Ureter (tissue), 1 donor: ENCODE measurements around the gene MINDY4. TPM values are rescaled to one million over a fixed set of nuclear protein-coding genes. Genes with fewer than 3 reads are reported as not detected.

ENCODE experiments used
- DNase-seq: peaks from one replicate; pipeline ENCODE4 v3.0.0-alpha.2; 2020; ENCODE audit warnings: low spot score
- total RNA-seq: library from RNA; stranded (reverse); gene quantifications from one replicate; pipeline ENCODE4 v1.2.4, GENCODE V29; 2023
- donor health status: DM: yes; HTN: yes; CAD: no.

The MINDY4 gene
- total RNA-seq, 1 donor from 2014 or later: 16.8 TPM

GRCh38 chr7:30834017-30834674 lies 62.9 kb downstream of the MINDY4 start:
- DNase-seq: peak; percentile 19

- DNase-seq: peak; percentile 6
Measured at GRCh38 chr7:30835396-30835915, 64.2 kb downstream of the MINDY4 start.

GRCh38 chr7:30836991-30837390 lies 65.8 kb downstream of the MINDY4 start:
- peak; percentile 29 for DNase-seq

GRCh38 chr7:30837581-30837980 lies 66.4 kb downstream of the MINDY4 start:
- peak; percentile 15 for DNase-seq

- DNase-seq: peak; percentile 23
Measured at GRCh38 chr7:30838008-30838407, 66.8 kb downstream of the MINDY4 start.

- DNase-seq: no peak
Measured at GRCh38 chr7:30840141-30841024, 69.2 kb downstream of the MINDY4 start.

GRCh38 chr7:30841025-30841735 lies 70.0 kb downstream of the MINDY4 start:
- DNase-seq: no peak

GRCh38 chr7:30841801-30842541 lies 70.8 kb downstream of the MINDY4 start:
- no peak for DNase-seq

GRCh38 chr7:30842542-30843451 lies 71.6 kb downstream of the MINDY4 start:
- no peak for DNase-seq

- DNase-seq: no peak
Measured at GRCh38 chr7:30843741-30844482, 72.7 kb downstream of the MINDY4 start.

- DNase-seq: no peak
Measured at GRCh38 chr7:30844483-30844874, 73.3 kb downstream of the MINDY4 start.

- no peak for DNase-seq
Measured at GRCh38 chr7:30844916-30845315, 73.7 kb downstream of the MINDY4 start.

GRCh38 chr7:30845426-30846135 lies 74.4 kb downstream of the MINDY4 start:
- DNase-seq: no peak

GRCh38 chr7:30846378-30846777 lies 75.2 kb downstream of the MINDY4 start:
- peak; percentile 83 for DNase-seq

GRCh38 chr7:30848121-30848855 lies 77.1 kb downstream of the MINDY4 start:
- no peak for DNase-seq

- DNase-seq: no peak
Measured at GRCh38 chr7:30849565-30849964, 78.3 kb downstream of the MINDY4 start.

GRCh38 chr7:30850426-30850825 lies 79.2 kb downstream of the MINDY4 start:
- DNase-seq: no peak

- DNase-seq: no peak
Measured at GRCh38 chr7:30851651-30852307, 80.6 kb downstream of the MINDY4 start.
